ENCODE data around the gene CD40LG.

The CD40LG gene

GRCh38 chrX:136652822-136653723 is 5.1 kb downstream of the CD40LG start:
- DNase-seq: no peak

- no peak for DNase-seq
These were observed 8.5 kb downstream of the CD40LG start for GRCh38 chrX:136656361-136656964.

GRCh38 chrX:136658151-136658550 is 10.2 kb downstream of the CD40LG start:
- no peak for DNase-seq

GRCh38 chrX:136659174-136659573 is 11.2 kb downstream of the CD40LG start:
- no peak for DNase-seq

GRCh38 chrX:136660896-136661295 is 12.9 kb downstream of the CD40LG start:
- no peak for DNase-seq

- DNase-seq: no peak
These were observed 14.1 kb downstream of the CD40LG start for GRCh38 chrX:136662104-136662503.

GRCh38 chrX:136662976-136663375 is 15.0 kb downstream of the CD40LG start:
- no peak for DNase-seq

GRCh38 chrX:136665258-136665900 is 17.4 kb downstream of the CD40LG start:
- DNase-seq: no peak

GRCh38 chrX:136666088-136666487 is 18.1 kb downstream of the CD40LG start:
- no peak for DNase-seq

GRCh38 chrX:136667446-136668168 is 19.6 kb downstream of the CD40LG start:
- no peak for DNase-seq

GRCh38 chrX:136671006-136671610 is 23.1 kb downstream of the CD40LG start:
- no peak for DNase-seq

GRCh38 chrX:136674270-136674985 is 26.5 kb downstream of the CD40LG start:
- no peak for DNase-seq

- DNase-seq: no peak
These were observed 31.6 kb downstream of the CD40LG start for GRCh38 chrX:136679531-136679930.

- no peak for DNase-seq
These were observed 36.2 kb downstream of the CD40LG start for GRCh38 chrX:136684120-136684519.

GRCh38 chrX:136687457-136687856 is 39.5 kb downstream of the CD40LG start:
- no peak for DNase-seq

- no peak for DNase-seq
These were observed 41.5 kb downstream of the CD40LG start for GRCh38 chrX:136689436-136689835.

GRCh38 chrX:136691028-136691809 is 43.3 kb downstream of the CD40LG start:
- DNase-seq: no peak

- DNase-seq: no peak
These were observed 44.3 kb downstream of the CD40LG start for GRCh38 chrX:136692271-136692670.

GRCh38 chrX:136694431-136695087 is 46.6 kb downstream of the CD40LG start:
- peak in 2 of 3 experiments; percentile 28 to 79 for DNase-seq

GRCh38 chrX:136697156-136697555 is 49.2 kb downstream of the CD40LG start:
- DNase-seq: no peak

GRCh38 chrX:136708348-136708747 is 60.4 kb downstream of the CD40LG start:
- peak in 1 of 3 experiments; percentile 25 for DNase-seq

Measured in NCI-H1417 (cell line).